NCI-H146 treated with DMSO at 0.1 percent for 48 hours (cell line): ENCODE measurements around the gene TTC1.
"Not testable (repeated sequence)": the region's sequence is repeated elsewhere in the genome, so short reads cannot be mapped to it uniquely, and the experiment has no call there.

Experiments used
- DNase-seq: peaks from one replicate; lab custom pipeline; 2025; ENCODE audit not compliant: unreplicated experiment; lab: John Stamatoyannopoulos, UW

Gene TTC1

GRCh38 chr5:160008877-160009590, at the start of gene TTC1:
TTC1 (plus strand) TSS chr5:160009139; CDS start chr5:160010529, 1,390 bp downstream.
- DNase-seq = peak; percentile 87

- no peak for DNase-seq
Measured at GRCh38 chr5:159961176-159962160, 47.5 kb upstream of the TTC1 start.

- DNase-seq = no peak
Measured at GRCh38 chr5:159962214-159962613, 46.7 kb upstream of the TTC1 start.

- DNase-seq = no peak
Measured at GRCh38 chr5:159963935-159964334, 45.0 kb upstream of the TTC1 start.

- DNase-seq = no peak
Measured at GRCh38 chr5:159965031-159965837, 43.7 kb upstream of the TTC1 start.

GRCh38 chr5:159965838-159966128, 43.2 kb upstream of the TTC1 start:
- not testable (repeated sequence) for DNase-seq

- DNase-seq = no peak
Measured at GRCh38 chr5:159969966-159970365, 39.0 kb upstream of the TTC1 start.

GRCh38 chr5:159971038-159971437, 37.9 kb upstream of the TTC1 start:
- DNase-seq = no peak

GRCh38 chr5:159971514-159971913, 37.4 kb upstream of the TTC1 start:
- no peak for DNase-seq

- no peak for DNase-seq
Measured at GRCh38 chr5:159971931-159972461, 36.9 kb upstream of the TTC1 start.

GRCh38 chr5:159972538-159973362, 36.2 kb upstream of the TTC1 start:
- DNase-seq = no peak

- DNase-seq = no peak
Measured at GRCh38 chr5:159975462-159976019, 33.4 kb upstream of the TTC1 start.

- DNase-seq = no peak
Measured at GRCh38 chr5:159976921-159977320, 32.0 kb upstream of the TTC1 start.

- DNase-seq = no peak
Measured at GRCh38 chr5:159978358-159978757, 30.6 kb upstream of the TTC1 start.

- no peak for DNase-seq
Measured at GRCh38 chr5:159982421-159983173, 26.3 kb upstream of the TTC1 start.

- DNase-seq = peak; percentile 53
Measured at GRCh38 chr5:159987031-159987674, 21.8 kb upstream of the TTC1 start.

GRCh38 chr5:159990506-159990905, 18.4 kb upstream of the TTC1 start:
- no peak for DNase-seq

GRCh38 chr5:159992566-159992965, 16.4 kb upstream of the TTC1 start:
- no peak for DNase-seq

- no peak for DNase-seq
Measured at GRCh38 chr5:159993194-159993593, 15.7 kb upstream of the TTC1 start.
